Measurements from ENCODE around the gene NR1D2.
"Not testable (repeated sequence)": the region's sequence is repeated elsewhere in the genome, so short reads cannot be mapped to it uniquely, and the experiment has no call there.

DNA sequence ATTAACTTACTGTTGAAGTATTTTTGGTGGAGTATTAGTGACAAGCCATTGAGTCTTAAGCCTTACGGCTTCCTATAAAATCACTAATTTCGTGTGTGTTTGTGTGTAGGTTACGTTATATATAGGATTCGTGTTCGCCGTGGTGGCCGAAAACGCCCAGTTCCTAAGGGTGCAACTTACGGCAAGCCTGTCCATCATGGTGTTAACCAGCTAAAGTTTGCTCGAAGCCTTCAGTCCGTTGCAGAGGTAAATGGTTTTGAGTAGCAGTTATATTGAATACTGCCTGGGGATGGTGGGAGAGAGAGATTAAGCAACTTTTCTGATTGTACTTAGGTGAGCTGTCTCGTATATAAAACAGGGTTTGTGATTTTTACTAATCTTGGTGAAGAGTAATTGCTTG, 26.8 kb upstream of the NR1D2 start:
- TF ChIP-seq POLR2AphosphoS5 (IDR thresholded peaks at IDR 0.05; ENCODE audit: borderline replicate concordance, low read depth, low read length); EZH2 (IDR thresholded peaks at IDR 0.05): not testable (repeated sequence)

Measured in SK-N-MC (cell line).